HPDE6-E6E7 (cell line): ENCODE data around the gene FAXDC2.
"Not testable (repeated sequence)": the region's sequence is repeated elsewhere in the genome, so short reads cannot be mapped to it uniquely, and the experiment has no call there.

Experiments
- DNase-seq: peaks from one replicate; pipeline ENCODE4 v3.0.0; 2011; ENCODE audit warnings: missing footprints; ENCODE audit errors: extremely low spot score

Gene FAXDC2

DNA sequence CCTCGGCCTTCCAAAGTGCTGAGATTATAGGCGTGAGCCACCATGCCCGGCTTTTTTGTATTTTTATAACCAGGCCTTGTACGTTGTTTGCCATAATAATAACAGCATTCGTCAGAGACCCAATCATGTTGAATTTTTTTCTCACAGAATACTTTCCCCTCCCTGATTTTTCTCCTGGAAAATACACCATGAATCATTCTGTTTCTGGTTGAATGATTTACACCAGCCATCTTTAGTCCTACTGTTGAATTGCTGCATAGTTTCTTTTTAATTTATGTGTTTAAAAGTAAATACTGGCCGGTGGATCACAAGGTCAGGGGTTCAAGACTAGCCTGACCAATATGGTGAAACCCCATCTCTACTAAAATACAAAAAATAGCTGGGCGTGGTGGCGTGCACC, 11.5 kb upstream of the FAXDC2 start:
- no peak for DNase-seq

DNA sequence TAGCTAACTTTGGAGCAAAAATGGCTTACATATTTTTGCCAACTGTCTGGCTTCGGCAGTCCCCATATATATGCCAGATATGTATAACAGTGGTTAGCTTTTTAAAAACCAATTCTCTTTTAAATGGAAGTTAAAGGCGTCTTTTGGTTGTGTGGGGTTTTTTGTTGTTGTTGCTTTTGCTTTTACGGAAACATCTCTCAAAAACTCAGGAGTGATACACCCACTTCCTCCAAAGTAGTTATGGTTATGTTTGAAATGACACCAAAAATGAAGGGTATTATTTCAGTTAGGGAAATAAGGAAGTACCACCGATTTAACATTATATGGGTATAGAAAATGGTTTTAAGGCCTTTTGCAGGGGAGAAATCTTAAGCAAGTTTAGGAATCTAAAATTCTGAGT, 10.4 kb upstream of the FAXDC2 start:
- DNase-seq, result no peak

DNA sequence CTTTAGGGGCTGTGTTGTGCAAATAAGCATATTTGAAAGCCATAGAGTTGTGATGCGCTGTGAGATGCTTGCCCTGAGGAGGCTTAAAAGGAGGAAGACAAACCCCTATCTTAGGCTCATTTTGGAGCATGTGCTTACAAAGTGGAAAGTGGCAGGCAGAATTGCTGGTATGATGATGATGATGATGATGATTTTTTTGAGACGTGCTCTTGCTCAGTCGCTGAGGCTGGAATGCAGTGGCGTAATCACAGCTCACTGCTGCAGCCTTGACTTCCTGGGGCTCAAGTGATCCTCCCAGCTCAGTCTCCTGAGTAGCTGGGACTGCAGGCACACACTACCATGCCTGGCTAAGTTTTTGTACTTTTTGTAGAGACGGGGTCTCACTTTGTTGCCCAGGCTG, 9.7 kb upstream of the FAXDC2 start:
- no peak for DNase-seq

DNA sequence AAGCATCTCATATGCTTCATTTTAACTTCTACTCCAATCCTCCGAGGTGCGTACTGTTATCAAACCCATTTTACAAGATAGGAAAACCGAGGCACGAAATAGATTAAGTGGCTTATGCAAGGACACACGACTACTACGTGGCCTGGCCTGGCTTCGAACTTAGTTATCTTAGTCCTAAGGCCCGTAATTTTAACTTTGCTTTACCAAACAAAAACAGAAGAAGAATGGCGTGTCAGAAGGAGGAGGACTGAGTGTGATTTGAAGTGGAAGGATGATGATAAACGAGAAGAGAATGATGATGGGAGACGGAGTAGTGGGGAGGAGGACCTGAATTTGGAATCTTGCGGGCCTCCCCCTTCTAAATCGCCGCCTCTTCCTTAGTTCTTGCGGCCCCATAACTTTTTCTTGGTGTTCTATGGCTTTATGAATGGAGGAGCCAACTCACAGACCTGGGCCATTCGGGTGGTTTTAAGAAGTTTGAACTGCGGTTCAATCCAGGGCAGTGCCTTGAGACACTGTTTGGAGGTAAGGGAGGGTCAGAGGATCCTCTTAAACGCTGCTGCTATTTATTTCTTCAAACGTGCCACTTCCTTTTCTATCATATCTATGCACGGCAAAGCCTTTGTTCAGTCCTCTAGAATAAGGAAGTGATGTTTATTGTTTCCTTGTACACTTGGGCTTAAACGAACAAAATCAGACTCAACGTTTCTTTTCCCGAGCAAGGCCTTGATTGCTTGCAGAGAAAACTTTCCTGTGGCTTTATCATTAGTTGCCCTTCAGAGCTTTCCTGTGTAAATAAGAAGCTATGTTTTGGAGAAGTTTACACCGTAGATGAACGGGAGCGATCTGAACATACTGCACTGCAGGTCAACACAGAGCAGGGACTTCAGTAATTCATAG, 8.8 kb upstream of the FAXDC2 start:
- DNase-seq, result no peak

DNA sequence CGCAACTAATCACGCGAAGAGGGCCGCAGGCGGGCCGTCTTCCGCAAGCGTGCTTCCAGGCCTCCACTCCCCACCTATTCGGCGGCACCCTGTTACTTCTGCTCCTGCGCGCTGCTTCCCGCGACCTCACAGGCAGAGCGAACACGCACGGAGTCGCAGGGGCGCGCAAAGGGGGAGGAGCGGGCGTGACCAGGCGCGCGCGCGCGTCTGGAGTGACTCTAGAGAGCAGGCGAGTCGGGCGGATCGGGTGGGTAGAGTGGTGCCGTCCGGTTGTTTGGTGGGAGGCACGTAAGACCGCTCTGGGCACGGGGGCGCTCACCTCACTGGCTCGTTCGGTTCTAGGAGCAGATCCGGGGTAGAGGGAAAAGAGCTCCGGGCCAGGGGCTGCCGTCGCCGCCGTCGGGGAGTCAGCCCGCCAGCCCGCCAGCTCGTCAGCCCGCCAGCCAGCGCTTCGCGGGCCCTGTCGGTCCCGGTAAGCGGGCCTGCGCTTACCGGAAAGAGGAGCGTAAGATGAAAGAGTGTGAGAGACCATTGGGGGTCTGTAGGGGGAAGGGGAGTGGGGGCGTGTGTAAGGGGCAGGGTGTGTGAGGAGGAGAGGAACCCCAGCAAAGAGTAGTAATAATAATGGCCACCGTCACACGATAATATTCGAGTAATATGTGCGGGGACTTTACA, 8.0 kb upstream of the FAXDC2 start, which contains the start of gene CNOT8:
Gene CNOT8, plus strand, starts transcription at position 331 of the 675 bp plus-strand sequence. CDS start 4,652 bp downstream, outside the sequence.
- peak; percentile 78 for DNase-seq

DNA sequence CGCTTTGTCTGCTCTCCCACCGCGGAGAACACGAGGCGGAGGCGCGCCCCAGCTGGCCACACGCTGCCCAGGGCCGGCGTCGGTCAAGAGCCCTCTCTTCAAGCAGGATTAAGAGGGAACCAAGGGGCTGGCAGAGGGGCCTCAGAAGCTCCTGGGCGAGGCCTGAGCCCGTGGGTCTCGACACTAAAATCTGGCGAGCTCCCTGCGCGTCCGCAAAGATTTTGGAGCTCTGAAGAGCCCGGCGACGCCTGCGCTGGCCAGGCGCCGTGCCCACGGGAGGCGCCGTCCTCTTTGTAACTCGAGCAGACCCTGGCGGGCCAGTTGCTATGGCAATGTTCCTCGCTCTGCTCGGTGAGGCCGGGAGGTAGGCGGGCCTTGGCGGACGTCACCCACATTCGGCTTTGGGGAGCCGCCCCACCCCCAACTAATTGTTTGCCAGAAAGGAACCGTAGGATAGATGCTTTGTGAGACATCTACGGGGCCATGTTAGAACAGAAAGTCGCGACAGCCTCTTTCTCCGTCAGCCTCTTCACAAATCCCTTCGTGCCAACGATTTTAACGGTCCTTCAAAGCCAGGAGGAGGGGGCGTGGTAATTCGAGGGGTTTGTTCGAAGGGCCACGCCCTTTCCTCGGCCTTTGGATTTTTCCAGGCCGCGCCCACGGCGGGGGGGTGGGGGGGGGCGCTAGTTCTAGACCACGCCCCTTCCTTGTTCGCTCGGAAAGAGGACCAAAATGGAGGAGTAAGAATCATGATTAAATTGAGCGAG, 7.3 kb upstream of the FAXDC2 start:
- peak; percentile 85 for DNase-seq

DNA sequence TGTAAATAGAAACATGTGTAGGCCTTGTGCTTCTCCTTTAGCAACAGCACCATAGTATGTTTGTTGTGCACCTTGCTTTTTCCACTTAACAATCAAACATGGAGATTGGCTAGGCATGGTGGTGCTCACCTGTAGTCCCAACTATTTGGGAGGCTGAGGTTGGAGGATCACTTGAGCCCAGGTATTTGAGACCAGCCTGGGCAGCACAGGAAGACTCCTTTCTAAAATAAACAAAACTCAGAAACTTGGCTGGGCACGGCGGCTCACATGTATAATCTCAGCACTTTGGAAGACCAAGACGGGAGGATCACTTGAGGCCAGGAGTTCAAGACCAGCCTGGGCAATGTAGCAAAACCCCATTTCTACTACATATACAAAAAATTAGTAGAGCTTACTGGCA, 948 bp upstream of the FAXDC2 start:
- no peak for DNase-seq

DNA sequence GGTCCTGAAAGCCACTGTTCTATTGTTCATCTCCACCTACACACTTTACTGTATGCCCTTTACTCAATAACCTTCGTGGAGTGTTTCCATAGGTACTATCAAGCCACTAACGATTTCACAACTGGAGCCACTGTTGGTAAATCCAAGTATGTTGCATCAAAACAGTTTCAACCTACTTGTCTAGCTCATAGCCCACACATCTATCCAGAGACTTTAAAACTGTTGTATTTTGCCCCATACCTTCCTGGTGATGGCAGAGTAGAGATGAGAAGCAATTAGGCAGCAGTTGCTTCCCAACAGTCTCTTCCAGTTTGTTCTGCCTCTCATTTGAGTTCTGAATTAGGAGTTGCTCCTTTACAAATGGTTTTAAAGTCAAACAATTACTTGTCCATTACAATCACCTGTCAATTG, 607 bp downstream of the FAXDC2 start:
- no peak for DNase-seq

DNA sequence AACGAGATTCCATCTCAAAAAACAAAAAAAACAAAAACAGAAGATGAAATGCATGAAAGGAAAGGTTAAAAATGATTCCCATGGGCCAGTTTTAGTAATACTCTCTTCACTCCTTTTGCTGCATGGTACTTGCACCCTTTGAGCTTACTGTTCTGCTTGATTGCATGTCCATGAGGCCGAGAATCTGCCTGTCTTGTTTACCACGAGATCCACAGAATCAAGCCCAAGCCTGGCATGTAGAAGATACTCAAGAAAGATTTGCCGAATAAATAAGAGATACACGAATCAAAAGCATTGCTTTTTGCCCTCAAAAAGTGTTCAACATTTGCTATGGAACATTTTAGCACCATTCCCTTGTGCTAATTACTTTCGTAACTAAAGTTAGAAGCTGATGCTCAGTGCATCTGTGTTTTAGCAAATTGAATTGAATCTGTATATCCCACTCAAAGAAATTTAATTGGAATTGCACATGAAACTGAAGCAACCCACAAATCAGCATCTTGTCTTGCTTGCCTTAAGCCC, 1.1 kb downstream of the FAXDC2 start:
- no peak for DNase-seq

DNA sequence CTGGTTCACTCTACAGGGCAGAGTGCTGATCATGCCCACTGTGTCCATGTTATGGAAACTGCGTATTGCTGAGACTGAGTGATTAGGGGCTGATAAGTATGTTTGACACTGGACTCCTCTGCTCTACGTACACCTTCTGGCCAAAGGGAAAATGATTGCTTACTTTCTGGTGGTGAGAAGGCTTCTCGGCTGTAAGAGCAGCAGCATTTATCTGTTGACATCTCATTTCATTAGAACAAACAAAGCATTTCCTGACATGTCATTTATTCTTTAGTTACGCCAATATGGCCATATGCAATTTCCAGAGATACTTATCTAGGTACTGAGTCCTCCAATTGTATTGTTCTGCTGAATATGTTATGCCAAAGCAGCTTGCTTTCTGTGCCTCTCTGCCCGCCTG, 5.6 kb downstream of the FAXDC2 start:
- DNase-seq, result no peak

DNA sequence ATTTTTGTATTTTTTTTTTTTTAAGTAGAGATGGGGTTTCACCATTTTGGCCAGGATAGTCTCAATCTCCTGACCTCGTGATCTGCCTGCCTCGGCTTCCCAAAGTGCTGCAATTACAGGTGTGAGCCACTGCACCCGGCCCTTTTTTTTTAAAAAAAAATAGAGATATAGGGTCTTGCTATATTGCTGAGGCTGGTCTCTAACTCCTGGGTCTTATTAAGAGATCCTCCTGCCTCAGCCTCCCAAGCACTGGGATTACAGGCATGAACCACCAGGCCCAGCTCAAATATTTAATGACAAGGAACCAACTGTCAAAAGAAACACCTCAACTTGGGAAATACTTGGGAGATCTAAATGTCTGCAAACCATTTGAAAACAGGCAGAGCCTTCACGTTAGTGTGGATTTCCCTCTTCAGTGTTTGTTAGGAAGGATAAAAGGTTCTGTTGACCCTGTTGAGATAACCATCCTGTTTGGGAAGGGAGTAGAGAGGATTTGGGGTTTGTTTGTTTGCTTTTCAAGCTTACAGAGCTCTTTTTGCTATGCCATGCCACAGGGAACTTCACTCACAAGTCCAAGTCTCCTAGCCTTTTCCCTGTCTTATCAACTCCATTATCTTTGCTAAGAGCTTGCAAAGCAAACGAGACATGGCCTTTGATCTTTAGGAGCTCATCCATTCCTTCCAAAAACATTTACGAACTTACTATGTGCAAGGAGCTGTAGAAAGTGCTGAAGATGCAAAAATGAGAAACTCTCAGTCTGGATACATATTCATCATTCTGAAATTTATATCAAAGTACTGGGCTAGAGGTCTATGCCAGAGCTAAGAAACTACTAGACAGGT, 7.5 kb downstream of the FAXDC2 start:
- no peak for DNase-seq

DNA sequence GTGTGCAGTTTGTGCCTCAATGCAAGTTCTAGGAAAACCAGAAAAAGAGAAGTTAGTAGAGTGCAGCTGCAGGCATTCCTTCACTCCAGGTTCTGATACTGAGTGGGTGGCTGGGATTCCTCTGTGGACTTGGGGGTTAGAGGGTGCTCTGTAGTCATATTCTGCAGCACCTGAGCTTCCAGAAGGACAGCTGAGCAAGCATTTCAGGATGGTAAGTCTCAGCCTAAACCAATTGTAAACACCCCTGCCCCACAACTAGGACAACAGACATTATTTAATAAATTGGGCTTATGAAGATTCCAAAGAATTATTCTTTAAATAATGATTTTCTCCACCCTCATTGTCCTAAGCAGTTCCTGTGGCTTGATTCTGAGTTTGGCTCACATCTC, 9.1 kb downstream of the FAXDC2 start:
- no peak for DNase-seq

DNA sequence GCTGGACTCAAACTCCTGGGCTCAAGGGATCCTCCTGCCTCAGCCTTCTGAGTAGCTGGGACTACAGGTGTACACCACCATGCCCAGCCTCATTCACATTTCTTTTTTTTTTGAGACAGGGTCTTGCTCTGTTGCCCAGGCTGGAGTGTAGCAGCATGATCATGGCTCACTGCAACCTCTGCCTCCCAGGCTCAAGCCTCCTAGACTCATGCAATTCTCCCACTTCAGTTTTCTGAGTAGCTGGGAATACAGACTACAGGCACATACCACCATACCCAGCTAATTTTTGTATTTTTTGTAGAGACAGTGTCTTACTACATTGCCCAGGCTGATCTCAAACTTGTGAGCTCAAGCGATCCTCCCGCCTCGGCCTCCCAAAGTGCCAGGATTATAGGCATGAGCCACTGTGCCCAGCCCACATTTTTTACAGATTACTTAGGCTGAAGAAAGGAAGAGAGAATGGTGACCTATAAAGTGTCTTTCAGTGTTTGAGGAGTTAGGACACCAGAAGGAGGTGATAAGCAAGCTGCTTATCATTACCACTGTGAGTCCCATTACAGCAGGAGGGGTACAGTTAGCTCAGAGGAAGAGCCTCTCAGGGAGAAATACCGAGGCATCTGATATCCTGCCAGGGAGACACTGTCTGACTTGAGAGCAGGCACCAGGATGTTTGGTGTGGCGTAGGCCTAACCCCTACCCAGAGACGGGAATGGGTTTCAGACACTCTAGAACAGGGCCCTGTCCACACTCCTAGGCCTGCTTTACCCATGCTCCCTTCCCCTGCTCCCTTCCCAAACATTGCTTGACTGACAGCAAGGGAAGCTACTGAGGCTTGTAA, 9.7 kb downstream of the FAXDC2 start:
- DNase-seq, result no peak

DNA sequence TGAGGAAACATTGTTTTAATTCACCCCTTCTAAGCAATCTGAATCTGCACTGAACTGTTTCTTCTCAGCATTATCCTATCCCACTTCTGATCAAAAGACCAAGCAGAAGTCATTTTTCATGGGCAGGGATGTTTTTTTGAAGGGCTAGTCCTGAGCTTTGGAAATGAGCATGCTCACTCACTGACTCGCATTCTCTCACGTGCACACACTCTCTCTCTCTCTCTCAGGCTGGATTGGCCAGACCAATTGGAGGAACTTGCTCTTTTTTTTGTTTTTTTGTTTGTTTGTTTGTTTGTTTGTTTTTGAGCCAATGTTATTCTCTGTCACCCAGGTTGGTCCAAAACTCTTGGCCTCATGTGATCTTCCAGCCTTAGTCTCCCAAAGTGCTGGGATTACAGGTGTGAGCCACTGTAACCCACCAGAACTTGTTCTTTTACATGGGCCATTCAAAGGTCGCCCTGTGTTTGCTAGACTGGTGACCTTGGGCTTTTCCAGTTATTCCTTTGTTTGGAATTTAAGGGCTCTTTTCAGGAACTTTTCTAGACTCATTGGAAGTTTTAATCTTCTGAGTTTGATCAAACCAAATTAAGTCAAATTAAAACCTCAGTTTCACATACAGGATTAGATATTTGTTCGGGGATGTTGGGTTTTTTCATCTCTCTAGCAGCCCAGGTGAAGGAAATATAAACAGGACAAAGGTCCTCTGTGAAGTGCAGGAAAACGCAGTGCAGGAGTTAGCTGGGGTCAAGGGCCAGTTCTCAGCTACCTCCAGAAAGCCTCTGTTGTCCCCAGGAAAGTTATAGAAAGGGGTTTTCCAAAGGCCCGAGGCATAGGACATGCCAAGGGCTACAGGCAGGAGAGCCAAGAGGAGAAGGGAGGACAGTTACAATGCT, 13.1 kb downstream of the FAXDC2 start:
- no peak for DNase-seq

DNA sequence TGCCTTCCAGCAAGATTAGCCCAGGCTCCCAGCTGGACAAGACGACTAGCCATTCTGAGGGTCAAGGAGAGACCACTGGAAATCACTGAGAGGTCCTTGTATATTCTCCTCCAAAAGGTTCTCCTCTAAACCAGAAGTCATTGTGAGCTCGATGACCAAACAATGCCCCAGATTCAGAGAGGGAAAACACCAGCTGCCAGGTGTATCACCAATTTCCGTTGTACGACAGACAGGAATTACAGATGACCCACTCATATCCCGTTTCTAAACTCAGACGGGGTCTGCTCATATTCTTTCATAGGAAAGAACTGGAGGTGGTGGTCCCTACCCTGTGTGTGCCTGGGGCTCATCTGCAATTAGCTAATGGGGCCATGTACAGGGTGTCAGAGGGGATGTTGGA, 14.2 kb downstream of the FAXDC2 start:
- no peak for DNase-seq

DNA sequence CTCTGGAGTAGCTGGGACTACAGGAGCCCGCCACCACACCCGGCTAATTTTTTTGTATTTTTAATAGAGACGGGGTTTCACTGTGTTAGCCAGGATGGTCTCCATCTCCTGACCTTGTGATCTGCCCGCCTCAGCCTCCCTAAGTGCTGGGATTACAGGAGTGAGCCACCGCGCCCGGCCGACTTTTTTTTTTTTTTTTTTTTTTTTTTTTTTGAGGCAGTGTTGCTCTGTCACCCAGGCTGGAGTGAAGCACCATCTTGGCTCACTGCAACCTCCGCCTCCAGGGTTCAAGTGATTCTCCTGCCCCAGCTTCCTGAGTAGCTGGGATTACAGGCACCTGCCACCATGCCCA, 14.7 kb downstream of the FAXDC2 start:
- not testable (repeated sequence) for DNase-seq

DNA sequence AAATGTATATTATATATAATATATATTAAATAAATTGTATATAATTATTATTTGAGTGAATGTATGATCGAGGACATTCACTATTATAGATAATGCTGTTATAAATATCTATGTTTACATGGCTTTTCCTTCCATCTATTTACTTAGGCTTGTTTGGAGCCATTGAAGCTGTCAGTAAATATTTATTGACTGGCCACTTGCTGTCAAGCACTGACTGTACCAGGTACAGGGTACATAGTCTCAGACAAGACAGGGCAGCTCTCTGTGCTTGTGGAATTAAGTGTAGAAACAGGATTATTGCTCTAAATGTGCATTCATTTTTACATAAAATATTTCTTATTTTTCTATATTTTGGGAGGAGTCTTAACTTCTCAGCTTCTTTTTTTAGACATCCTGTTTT, 16.4 kb downstream of the FAXDC2 start:
- DNase-seq, result no peak

DNA sequence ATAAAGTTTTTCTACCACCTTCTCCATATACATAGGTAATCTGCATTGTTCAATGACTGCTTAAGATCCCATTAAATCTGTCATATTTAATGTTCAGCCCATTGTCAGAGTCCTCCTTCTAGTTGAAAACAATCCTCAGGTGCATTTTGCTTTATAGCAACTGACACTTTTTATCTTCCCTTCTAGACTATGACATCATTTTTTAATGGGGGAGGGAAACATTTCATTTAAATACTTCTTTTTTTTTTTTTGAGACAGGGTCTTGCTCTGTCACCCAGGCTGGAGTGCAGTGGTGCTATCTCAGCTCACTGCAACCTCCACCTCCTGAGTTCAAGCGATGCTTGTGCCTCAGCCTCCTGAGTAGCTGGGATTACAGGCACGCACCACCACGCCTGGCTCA, 17.6 kb downstream of the FAXDC2 start:
- not testable (repeated sequence) for DNase-seq

DNA sequence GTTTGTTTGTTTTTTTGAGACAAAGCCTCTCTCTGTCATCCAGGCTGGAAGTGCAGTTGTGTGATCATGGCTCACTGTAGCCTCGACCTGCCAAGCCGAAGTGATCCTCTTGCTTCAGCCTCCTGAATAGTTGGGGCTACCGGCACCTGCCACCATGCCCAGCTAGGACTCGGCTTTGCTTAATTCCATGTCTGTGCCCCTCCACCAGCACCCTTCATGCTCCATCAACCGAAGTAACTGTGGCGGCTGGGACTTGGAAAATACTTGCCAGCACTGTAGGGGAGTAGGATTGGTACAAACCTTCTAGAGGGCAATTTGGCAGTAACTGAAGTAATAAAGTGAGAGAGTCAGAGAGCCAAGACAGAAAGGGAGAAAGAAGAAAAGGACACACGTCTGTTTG, 19.0 kb downstream of the FAXDC2 start:
- DNase-seq, result no peak
